Endothelial cell of umbilical vein (primary cell): ENCODE data around the gene THAP3. TPM values are rescaled to one million over a fixed set of nuclear protein-coding genes. Genes with fewer than 3 reads are reported as not detected.

ENCODE experiments used
- Bru-seq: library from RNA; stranded (reverse); fragments of 400-500 nt; gene quantifications from one replicate; lab custom pipeline; 2021; lab: Mats Ljungman, UMichigan
- BruChase-seq, 2 experiments: library from RNA; stranded (reverse); fragments of 400-500 nt; gene quantifications; one replicate each; lab custom pipeline; 2021; lab: Mats Ljungman, UMichigan
- BruUV-seq: library from RNA; stranded (reverse); fragments of 400-500 nt; replicated peaks from 2 replicates; lab custom pipeline; 2021; lab: Mats Ljungman, UMichigan
- CTCF ChIA-PET: fragments of 300-600, 350-600 bp; sonication (Branson Sonifier 250); formaldehyde crosslinking; loops from one replicate; lab custom pipeline; 2021; ENCODE audit warnings: antibody characterized with exemption, inconsistent platforms; lab: Charles Lee
- POLR2A ChIA-PET: fragments of 300-600, 350-600 bp; sonication (Branson Sonifier 250); formaldehyde crosslinking; loops from one replicate; lab custom pipeline; 2021; ENCODE audit warnings: antibody characterized with exemption, inconsistent platforms; lab: Charles Lee
- DNase-seq: peaks from one replicate; pipeline ENCODE4 v3.0.0-alpha.2; 2011; ENCODE audit warnings: low read depth, low spot score
- FAIRE-seq: peaks from 2 replicates; lab custom pipeline; 2011; peaks lifted over from hg19 to GRCh38; lab: Jason Lieb, UNC
- H2AFZ ChIP-seq: 2 replicates; pipeline ENCODE4 v1.6.0; 2012; ENCODE audit warnings: low read depth, low read length, control low read depth, inconsistent platforms
- H3K27ac ChIP-seq: 2 replicates; pipeline ENCODE4 v1.5.1; 2011; ENCODE audit warnings: low read depth, mild to moderate bottlenecking, control low read depth, low read length, moderate library complexity; ENCODE audit not compliant: insufficient read depth
- H3K27me3 ChIP-seq, 2 experiments: 2 replicates each; pipeline versions ENCODE4 v1.6.0 to v1.6.1; 2011; ENCODE audit warnings: low read length in 2 of 2, mixed read lengths in 1 of 2; ENCODE audit not compliant: control insufficient read depth in 2 of 2, insufficient read depth in 2 of 2
- H3K36me3 ChIP-seq, 2 experiments: 2 replicates in 1 of 2; 3 replicates in 1 of 2; pipeline ENCODE4 v1.5.1; 2011; ENCODE audit warnings: low read length in 2 of 2, mild to moderate bottlenecking in 1 of 2, moderate library complexity in 1 of 2; ENCODE audit not compliant: control insufficient read depth in 2 of 2, insufficient read depth in 2 of 2; ENCODE audit errors: extremely low read depth in 1 of 2
- H3K4me1 ChIP-seq: 3 replicates; pipeline ENCODE4 v1.5.1; 2011; ENCODE audit warnings: mild to moderate bottlenecking, low read length; ENCODE audit not compliant: control insufficient read depth, insufficient read depth; ENCODE audit errors: extremely low read depth
- H3K4me2 ChIP-seq: 2 replicates; pipeline ENCODE4 v1.6.1; 2011; ENCODE audit warnings: low read length, control low read depth, mixed read lengths; ENCODE audit not compliant: insufficient read depth
- H3K4me3 ChIP-seq, 3 experiments: fragments of 200-600 bp in 1 of 3; sonication (generic), shearing (Covaris generic) in 1 of 3; replicated peaks in 1 of 3; 2 replicates each; pipeline ENCODE4 v1.5.1; 2011 to 2016; ENCODE audit warnings: control low read depth in 3 of 3, low read length in 3 of 3, mild to moderate bottlenecking in 2 of 3, inconsistent platforms in 1 of 3, low read depth in 1 of 3, moderate library complexity in 1 of 3; ENCODE audit not compliant: insufficient read depth in 1 of 3
- H3K79me2 ChIP-seq: 2 replicates; pipeline ENCODE4 v1.6.0; 2012; ENCODE audit warnings: low read length, inconsistent platforms; ENCODE audit not compliant: control insufficient read depth, insufficient read depth
- H3K9ac ChIP-seq: replicated peaks from 2 replicates; pipeline ENCODE3; 2011; ENCODE audit warnings: low read length, control low read depth; ENCODE audit not compliant: insufficient read depth; ENCODE audit errors: extremely low read depth
- H3K9me1 ChIP-seq: replicated peaks from 3 replicates; pipeline ENCODE4 v1.6.0; 2011; ENCODE audit warnings: mild to moderate bottlenecking, low read length; ENCODE audit not compliant: control insufficient read depth, insufficient read depth; ENCODE audit errors: extremely low read depth
- H3K9me3 ChIP-seq: replicated peaks from 2 replicates; pipeline ENCODE4 v1.5.1; 2012; ENCODE audit warnings: low read length, inconsistent platforms; ENCODE audit not compliant: control insufficient read depth, insufficient read depth
- H4K20me1 ChIP-seq: replicated peaks from 2 replicates; pipeline ENCODE3; 2011; ENCODE audit warnings: mild to moderate bottlenecking, low read length; ENCODE audit not compliant: control insufficient read depth, insufficient read depth; ENCODE audit errors: extremely low read depth
- GATA2 ChIP-seq: IDR thresholded peaks from 2 replicates; pipeline ENCODE4 v1.7.0; 2011; ENCODE audit warnings: low read depth, mild to moderate bottlenecking, moderate library complexity, mixed read lengths, low read length; ENCODE audit not compliant: insufficient read length, insufficient read depth
- POLR2A ChIP-seq: IDR thresholded peaks from 2 replicates; pipeline ENCODE4 v1.6.1; 2012; ENCODE audit warnings: low read depth, mild to moderate bottlenecking, control low read depth, low read length
- POLR2AphosphoS5 ChIP-seq: IDR thresholded peaks from 2 replicates; pipeline ENCODE4 v1.6.1; 2012; ENCODE audit warnings: low read depth, mild to moderate bottlenecking, control low read depth, low read length, moderate library complexity; ENCODE audit not compliant: insufficient read depth
- dilution Hi-C: fragments of 300-500 bp; cut with MboI; formaldehyde crosslinking; loops from one replicate; pipeline ENCODE4 v1.15.0; 2019; ENCODE audit warnings: low sequenced_read_pairs; ENCODE audit not compliant: extremely low pct_ligation_motif_present
- intact Hi-C: fragments of 100-400 bp; cut with micrococcal nuclease; formaldehyde crosslinking; loops from one replicate; pipeline ENCODE4 v1.10.0; 2022
- long read RNA-seq: library from polyadenylated mRNA; stranded (forward); transcript quantifications from one replicate; pipeline ENCODE4 v2.0.0, GENCODE V29; 2021
- polyA minus RNA-seq, 3 experiments: library from RNA; depleted of rRNA, polyadenylated mRNA; stranded (reverse); fragments of >200 nt; gene quantifications; 1 replicate in 1 of 3; 2 replicates in 2 of 3; pipeline ENCODE4 v1.2.3, GENCODE V29; 2011
- polyA plus RNA-seq, 4 experiments: library from polyadenylated mRNA; depleted of rRNA in 3 of 4; stranded (reverse) in 3 of 4; unstranded in 1 of 4; fragments of >200 nt; gene quantifications; 2 replicates each; pipeline versions ENCODE4 v1.2.1 to v1.2.3, GENCODE V29; 2011 to 2012; ENCODE audit warnings: missing spikeins in 1 of 4
- total RNA-seq: library from RNA; stranded (reverse); gene quantifications from 2 replicates; pipeline ENCODE4 v1.2.3, GENCODE V29; 2021

Gene THAP3, protein sequence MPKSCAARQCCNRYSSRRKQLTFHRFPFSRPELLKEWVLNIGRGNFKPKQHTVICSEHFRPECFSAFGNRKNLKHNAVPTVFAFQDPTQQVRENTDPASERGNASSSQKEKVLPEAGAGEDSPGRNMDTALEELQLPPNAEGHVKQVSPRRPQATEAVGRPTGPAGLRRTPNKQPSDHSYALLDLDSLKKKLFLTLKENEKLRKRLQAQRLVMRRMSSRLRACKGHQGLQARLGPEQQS
- total RNA-seq = 15.2 and 16.7 TPM in 2 replicates
- polyA plus RNA-seq = 11.3 and 13.5 TPM in 2 replicates
- polyA plus RNA-seq (2011; cell fraction: cytosol; rRNA removed) = 10.2 and 10.5 TPM in 2 replicates
- polyA plus RNA-seq (2011; cell fraction: nucleus; rRNA removed) = 13.3 and 14.2 TPM in 2 replicates
- 10.3 and 11.1 TPM in 2 replicates for polyA plus RNA-seq (2012)
- polyA minus RNA-seq = 5.0 and 9.0 TPM in 2 replicates
- 5.4 TPM for polyA minus RNA-seq (2011; cell fraction: cytosol; rRNA and poly(A)+ RNA removed)
- 8.1 and 12.3 TPM in 2 replicates for polyA minus RNA-seq (2011; cell fraction: nucleus; rRNA and poly(A)+ RNA removed)
- percentile 49 among the genes with signal in this experiment for Bru-seq, nascent RNA
- BruChase-seq, experiment 1, labeled RNA remaining after a 6-hour chase = percentile 58 among the genes with signal in this experiment
- BruChase-seq, experiment 2, labeled RNA remaining after a 2-hour chase = percentile 60 among the genes with signal in this experiment
- long read RNA-seq, partial matches to known transcripts = 30 of 42 reads
- long read RNA-seq, other reads (novel, unspliced or antisense) = 7 of 42 reads

DNA sequence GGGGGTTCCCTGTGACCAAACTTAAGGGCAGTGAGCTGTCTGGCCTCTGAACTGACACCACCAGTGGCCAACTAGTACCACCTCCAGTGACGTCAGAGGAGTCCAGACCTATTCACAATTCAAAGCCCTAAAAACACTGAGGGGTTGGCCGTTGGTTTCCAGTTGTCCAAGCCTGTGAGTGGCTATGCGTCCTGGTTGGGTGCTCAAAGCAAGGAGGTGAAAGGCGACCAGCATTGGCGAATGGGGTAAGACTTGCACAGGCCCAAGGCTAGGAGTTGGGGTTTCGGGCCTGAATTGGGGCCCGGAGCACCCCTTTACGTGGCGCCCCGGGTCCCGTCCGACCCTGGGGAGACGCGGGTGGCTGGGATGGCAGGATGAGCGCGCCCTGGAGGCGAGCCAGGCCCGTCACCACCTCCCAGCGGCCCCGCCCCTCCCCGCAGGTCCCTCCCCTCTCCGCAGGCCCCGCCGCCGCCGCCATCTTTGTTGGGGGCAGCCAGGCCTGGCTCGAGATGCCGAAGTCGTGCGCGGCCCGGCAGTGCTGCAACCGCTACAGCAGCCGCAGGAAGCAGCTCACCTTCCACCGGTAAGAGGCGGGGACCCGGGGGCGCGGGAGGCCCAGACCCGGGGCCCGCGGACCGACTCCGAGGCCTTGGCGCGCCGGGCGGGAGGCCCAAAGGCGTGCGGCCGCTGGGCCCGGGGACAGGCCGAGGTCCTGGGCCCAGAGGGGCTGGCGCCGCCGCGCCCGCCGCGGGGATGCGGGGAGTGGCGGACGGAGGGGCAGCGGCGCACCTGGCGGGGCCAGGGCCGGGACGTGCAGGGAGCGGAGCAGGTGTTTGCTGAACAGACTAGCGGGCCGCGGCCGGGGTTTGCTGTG is at the start of gene THAP3:
Gene THAP3, plus strand, starts transcription at position 159 of the 874 bp plus-strand sequence. Its CDS starts 351 bp downstream, at position 510.
- Histone ChIP-seq H4K20me1 (no peaks in the 10 kb centered on the region), H3K9me3 (no peaks in the 10 kb centered on the region), H3K36me3 (peaks cover 13 to 28% of the 10 kb centered on the region in 2 experiments), H3K4me2 (peak within 1 kb of the TSS; percentile 37), H3K9me1 (no peaks in the 10 kb centered on the region), H3K9ac (peak within 1 kb of the TSS; percentile 47), H2AFZ (peak within 1 kb of the TSS; percentile 11), H3K27me3 (no peaks in the 10 kb centered on the region), H3K27ac (peak within 1 kb of the TSS; percentile 13), H3K79me2 (peaks cover 21% of the 10 kb centered on the region), H3K4me3 (peak within 1 kb of the TSS; percentile 54 to 72 (median 58)), H3K4me1 (peaks cover 4% of the 10 kb centered on the region)
- no peak for TF ChIP-seq GATA2
- peak; percentile 47 for TF ChIP-seq POLR2AphosphoS5
- TF ChIP-seq POLR2A = no peak
- ChIA-PET CTCF (interaction anchor here (0.7 to 1.6 kb wide), 6 partner anchors 9 to 139 kb away, joined by 3 to 5 read pairs (median 4); no protein-coding TSS in a partner anchor), POLR2A (interaction anchor here (0.7 kb wide), 1 partner anchor 10 kb away, joined by 3 read pairs; no protein-coding TSS in a partner anchor)
- peak; percentile 77 for FAIRE-seq
- intact Hi-C loops = loop anchor here (1.0 to 5.0 kb wide), 5 partner anchors 12 to 138 kb away; partner anchors contain the start of genes NOL9, PHF13 and ZBTB48
- peak; percentile 82 for DNase-seq
- BruUV-seq = no TSS peak
- dilution Hi-C loops = no loop called here
